Liver (tissue), 9 donors: ENCODE measurements around the gene ZDHHC19. TPM values are rescaled to one million over a fixed set of nuclear protein-coding genes. Genes with fewer than 3 reads are reported as not detected.
A peak's percentile ranks its signal among the peaks of the same experiment; 100 is the strongest.

Source experiments
- DNase-seq: peaks from one replicate; pipeline ENCODE4 v3.0.0-alpha.2; 2017; ENCODE audit warnings: low spot score
- H3K27ac ChIP-seq, 2 donors: one replicate each; pipeline ENCODE4 v1.7.0; 2013; ENCODE audit warnings: inconsistent platforms in 2 of 2, low read length in 2 of 2, control low read depth in 1 of 2, low read depth in 1 of 2, mild to moderate bottlenecking in 1 of 2
- H3K27me3 ChIP-seq, 4 donors: one replicate each; pipeline versions ENCODE4 v1.6.1 to v1.7.0; 2013; ENCODE audit warnings: low read length in 3 of 4, inconsistent platforms in 1 of 4, mild to moderate bottlenecking in 1 of 4, moderate library complexity in 1 of 4; ENCODE audit not compliant: control insufficient read depth in 4 of 4, insufficient read depth in 4 of 4
- H3K36me3 ChIP-seq, 4 donors: one replicate each; pipeline versions ENCODE4 v1.6.1 to v1.7.0; 2013; ENCODE audit warnings: low read length in 3 of 4, mild to moderate bottlenecking in 3 of 4, low read depth in 1 of 4, moderate library complexity in 1 of 4; ENCODE audit not compliant: control insufficient read depth in 4 of 4, insufficient read depth in 3 of 4
- H3K4me1 ChIP-seq, 4 donors: one replicate each; pipeline versions ENCODE4 v1.6.1 to v1.7.0; 2013; ENCODE audit warnings: low read length in 3 of 4, mild to moderate bottlenecking in 3 of 4, moderate library complexity in 1 of 4; ENCODE audit not compliant: control insufficient read depth in 4 of 4, insufficient read depth in 4 of 4
- H3K4me3 ChIP-seq, 3 donors: one replicate each; pipeline versions ENCODE4 v1.6.1 to v1.7.0; 2013; ENCODE audit warnings: low read length in 3 of 3, control low read depth in 1 of 3, low read depth in 1 of 3, mild to moderate bottlenecking in 1 of 3
- H3K9ac ChIP-seq, 2 donors: one replicate each; pipeline ENCODE4 v1.7.0; 2013; ENCODE audit warnings: low read length in 2 of 2, mild to moderate bottlenecking in 2 of 2, moderate library complexity in 2 of 2, control low read depth in 1 of 2, low read depth in 1 of 2
- H3K9me3 ChIP-seq, 4 donors: one replicate each; pipeline versions ENCODE4 v1.6.1 to v1.7.0; 2013; ENCODE audit warnings: low read length in 3 of 4; ENCODE audit not compliant: control insufficient read depth in 4 of 4
- ATF3 ChIP-seq: IDR thresholded peaks from 2 replicates; pipeline ENCODE4 v1.6.1; 2016; ENCODE audit warnings: antibody characterized with exemption
- CTCF ChIP-seq: fragments of 150-350 bp; IDR thresholded peaks from 2 replicates; pipeline ENCODE4 v1.5.1; 2017; ENCODE audit warnings: improper control_type of control experiment, low read depth, low read length; ENCODE audit not compliant: missing input control
- EGR1 ChIP-seq, 2 donors: IDR thresholded peaks; 2 replicates each; pipeline ENCODE4 v1.6.1; 2016 to 2018; ENCODE audit warnings: antibody characterized with exemption in 2 of 2, low read depth in 2 of 2
- NR2F2 ChIP-seq: IDR thresholded peaks from 2 replicates; pipeline ENCODE4 v1.6.1; 2016; ENCODE audit warnings: antibody characterized with exemption
- RAD21 ChIP-seq, 2 donors: IDR thresholded peaks; 2 replicates each; pipeline ENCODE4 v1.6.1; 2016; ENCODE audit warnings: antibody characterized with exemption in 2 of 2, mild to moderate bottlenecking in 2 of 2
- REST ChIP-seq: IDR thresholded peaks from 2 replicates; pipeline ENCODE4 v1.6.1; 2016; ENCODE audit warnings: antibody characterized with exemption, mild to moderate bottlenecking
- RXRA ChIP-seq, 2 donors: IDR thresholded peaks; 2 replicates each; pipeline ENCODE4 v1.6.1; 2017 to 2018; ENCODE audit warnings: antibody characterized with exemption in 2 of 2, mild to moderate bottlenecking in 1 of 2
- TAF1 ChIP-seq: conservative IDR thresholded peaks from 2 replicates; pipeline ENCODE4 v1.6.1; 2016; ENCODE audit warnings: antibody characterized with exemption, mild to moderate bottlenecking
- WGBS: extraction: QIAGEN DNeasy Blood & Tissue Kit; methylation state at CpG from one replicate; pipeline ENCODE4 v1.1.7; 2013; 5-methylcytosine and 5-hydroxymethylcytosine counted together
- polyA plus RNA-seq, 2 donors: library from polyadenylated mRNA; stranded (reverse) in 1 of 2; unstranded in 1 of 2; fragments of 200-250 nt in 1 of 2; fragments of >200 nt in 1 of 2; fragmentation: Nextera tagmentation in 1 of 2; extraction: Ambion mirVana in 1 of 2; gene quantifications; one replicate each; pipeline versions ENCODE4 v1.2.1 to v1.2.3, GENCODE V29; 2013 to 2015
- total RNA-seq, 2 donors: library from RNA; depleted of rRNA; stranded (reverse); fragments of >200 nt; gene quantifications; one replicate each; pipeline ENCODE4 v1.2.3, GENCODE V29; 2014
- donor health status: healthy.
- donor health status: healthy.
- donor health status: healthy.
- donor health status: healthy.
- donor health status: healthy.

The ZDHHC19 gene
- total and polyA plus RNA-seq, 4 donors: 0.42 to 1.5 (median 0.81) TPM

- H3K9ac ChIP-seq: no peak overlapping the region
- H3K27ac ChIP-seq: no peak overlapping the region
- H3K4me3 ChIP-seq: no peak overlapping the region
These were observed 17.3 kb downstream of the ZDHHC19 start for GRCh38 chr3:196193736-196194541.

More at GRCh38 chr3:196193736-196194541, 17.3 kb downstream of the ZDHHC19 start:
- no peaks in the 10 kb centered on the region for H3K27me3 ChIP-seq
- H3K36me3 ChIP-seq: no peaks in the 10 kb centered on the region
- WGBS: 43% methylated on average over 13 of the region's 13 CpGs
- H3K4me1 ChIP-seq: peaks cover 5 to 19% (median 10%) of the 10 kb centered on the region in 4 donors
- H3K9me3 ChIP-seq: no peaks in the 10 kb centered on the region
- TF ChIP-seq CTCF: no peak
- TF ChIP-seq NR2F2: no peak
- TF ChIP-seq RXRA (IDR thresholded peaks at IDR 0.05): peak in 1 of 2 donors; percentile 38
- TF ChIP-seq REST: no peak
- no peak for TF ChIP-seq TAF1
- TF ChIP-seq RAD21 (IDR thresholded peaks at IDR 0.05): peak in 1 of 2 donors; percentile 50
- TF ChIP-seq ATF3: no peak
- no peak for TF ChIP-seq EGR1 (IDR thresholded peaks at IDR 0.05; ENCODE audit: low read depth in 2 of 2)
- DNase-seq: peak; percentile 86
